Lung (tissue), 12 donors: ENCODE measurements around the gene MYLK. TPM values are rescaled to one million over a fixed set of nuclear protein-coding genes. Genes with fewer than 3 reads are reported as not detected.
"Not testable (repeated sequence)": the region's sequence is repeated elsewhere in the genome, so short reads cannot be mapped to it uniquely, and the experiment has no call there.

Source experiments
- ATAC-seq: fragments of 200-7000 bp; cut with Tn5 transposase; one replicate; pipeline ENCODE4 v1.9.1; 2020; ENCODE audit warnings: moderate number of reproducible peaks; ENCODE audit not compliant: insufficient read depth, low FRiP score
- DNase-seq, 3 donors: peaks; one replicate each; pipeline ENCODE4 v3.0.0-alpha.2; 2013 to 2017
- H3K27ac ChIP-seq, 2 donors: one replicate each; pipeline ENCODE4 v1.5.1; 2013; ENCODE audit warnings: mild to moderate bottlenecking in 2 of 2, moderate library complexity in 2 of 2, control low read depth in 1 of 2, inconsistent platforms in 1 of 2, low read depth in 1 of 2, low read length in 1 of 2
- H3K27me3 ChIP-seq, 3 donors: one replicate each; pipeline ENCODE4 v1.5.1; 2013; ENCODE audit warnings: low read length in 2 of 3; ENCODE audit not compliant: control insufficient read depth in 3 of 3, insufficient read depth in 3 of 3
- H3K36me3 ChIP-seq, 4 donors: one replicate each; pipeline ENCODE4 v1.5.1; 2013; ENCODE audit warnings: low read length in 4 of 4, mild to moderate bottlenecking in 1 of 4, moderate library complexity in 1 of 4; ENCODE audit not compliant: control insufficient read depth in 4 of 4, insufficient read depth in 4 of 4
- H3K4me1 ChIP-seq, 5 donors: one replicate each; pipeline ENCODE4 v1.5.1; 2013; ENCODE audit warnings: low read length in 5 of 5, mild to moderate bottlenecking in 2 of 5, moderate library complexity in 1 of 5; ENCODE audit not compliant: control insufficient read depth in 5 of 5, insufficient read depth in 5 of 5
- H3K4me3 ChIP-seq: one replicate; pipeline ENCODE4 v1.5.1; 2013; ENCODE audit warnings: mild to moderate bottlenecking, control low read depth, moderate library complexity
- H3K9ac ChIP-seq, 2 donors: one replicate each; pipeline ENCODE4 v1.5.1; 2013; ENCODE audit warnings: low read length in 2 of 2, control low read depth in 1 of 2; ENCODE audit not compliant: insufficient read depth in 1 of 2
- H3K9me3 ChIP-seq, 4 donors: one replicate each; pipeline ENCODE4 v1.5.1; 2013; ENCODE audit warnings: low read length in 3 of 4, mild to moderate bottlenecking in 1 of 4, moderate library complexity in 1 of 4; ENCODE audit not compliant: control insufficient read depth in 4 of 4, insufficient read depth in 3 of 4
- WGBS, 2 donors: extraction: QIAGEN DNeasy Blood & Tissue Kit; methylation state at CpG; one replicate each; pipeline ENCODE4 v1.1.7; 2013; 5-methylcytosine and 5-hydroxymethylcytosine counted together
- polyA plus RNA-seq, 2 donors: library from polyadenylated mRNA; stranded (reverse); fragments of 200-250 nt; gene quantifications; one replicate each; pipeline ENCODE4 v1.2.1, GENCODE V29; 2013
- total RNA-seq, 2 donors: library from RNA; depleted of rRNA in 1 of 2; stranded (reverse); fragments of >200 nt in 1 of 2; gene quantifications; one replicate each; pipeline ENCODE4 v1.2.1, GENCODE V29; 2014 to 2021
- TF ChIP-seq, protein P1 (sequence below): IDR thresholded peaks from 2 replicates; pipeline ENCODE4 v1.5.1; 2012; ENCODE audit warnings: mild to moderate bottlenecking; ENCODE audit errors: control extremely low read depth, extremely low read depth
- donor health status: control.
- donor health status: control.
- donor health status: Bipolar disorder and iron deficiency.
- donor health status: healthy.
- donor health status: DM: yes; HTN: yes; CAD: no.

Gene MYLK
- total and polyA plus RNA-seq, 4 donors, result 23.3 to 324 (median 112) TPM

- Histone ChIP-seq H3K9me3 (no peaks in the 10 kb centered on the region), H3K4me3 (no peak overlapping the region), H3K4me1 (peaks cover 0 to 8% (median 0%) of the 10 kb centered on the region in 5 donors), H3K27ac (no peak overlapping the region), H3K27me3 (no peaks in the 10 kb centered on the region), H3K9ac (no peak overlapping the region), H3K36me3 (peaks cover 2 to 33% (median 11%) of the 10 kb centered on the region in 4 donors)
- ATAC-seq (no peak), DNase-seq (no peak)
- WGBS, 2 donors, result 92 to 97% methylated on average over 3 of the region's 3 CpGs
- TF ChIP-seq, protein P1, sequence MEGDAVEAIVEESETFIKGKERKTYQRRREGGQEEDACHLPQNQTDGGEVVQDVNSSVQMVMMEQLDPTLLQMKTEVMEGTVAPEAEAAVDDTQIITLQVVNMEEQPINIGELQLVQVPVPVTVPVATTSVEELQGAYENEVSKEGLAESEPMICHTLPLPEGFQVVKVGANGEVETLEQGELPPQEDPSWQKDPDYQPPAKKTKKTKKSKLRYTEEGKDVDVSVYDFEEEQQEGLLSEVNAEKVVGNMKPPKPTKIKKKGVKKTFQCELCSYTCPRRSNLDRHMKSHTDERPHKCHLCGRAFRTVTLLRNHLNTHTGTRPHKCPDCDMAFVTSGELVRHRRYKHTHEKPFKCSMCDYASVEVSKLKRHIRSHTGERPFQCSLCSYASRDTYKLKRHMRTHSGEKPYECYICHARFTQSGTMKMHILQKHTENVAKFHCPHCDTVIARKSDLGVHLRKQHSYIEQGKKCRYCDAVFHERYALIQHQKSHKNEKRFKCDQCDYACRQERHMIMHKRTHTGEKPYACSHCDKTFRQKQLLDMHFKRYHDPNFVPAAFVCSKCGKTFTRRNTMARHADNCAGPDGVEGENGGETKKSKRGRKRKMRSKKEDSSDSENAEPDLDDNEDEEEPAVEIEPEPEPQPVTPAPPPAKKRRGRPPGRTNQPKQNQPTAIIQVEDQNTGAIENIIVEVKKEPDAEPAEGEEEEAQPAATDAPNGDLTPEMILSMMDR, result no peak
Observed at GRCh38 chr3:123608263-123608937, 275.7 kb downstream of the MYLK start.

DNA sequence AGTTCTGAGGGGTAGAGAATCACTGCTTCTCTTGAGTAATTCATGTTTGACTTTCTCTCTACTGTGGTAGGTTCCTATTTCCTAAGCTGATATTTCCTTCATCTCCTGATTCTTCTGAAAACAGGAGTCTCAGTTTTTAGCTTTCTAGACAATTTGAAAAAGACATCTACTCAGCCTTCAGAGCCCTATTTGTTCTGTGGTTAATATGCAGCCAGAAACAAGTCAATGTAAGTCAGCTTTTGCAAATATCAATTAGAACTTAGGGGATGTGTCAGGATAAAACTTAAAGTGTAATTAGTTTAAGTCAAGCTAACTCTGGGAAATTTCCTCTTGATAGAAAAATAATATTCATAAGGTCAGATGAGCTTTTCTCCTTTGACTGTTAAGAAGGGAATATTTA, 277.6 kb downstream of the MYLK start:
- Histone ChIP-seq H3K9me3 (no peaks in the 10 kb centered on the region), H3K36me3 (peaks cover 0 to 18% (median 3%) of the 10 kb centered on the region in 4 donors), H3K27me3 (no peaks in the 10 kb centered on the region), H3K9ac (no peak overlapping the region), H3K27ac (no peak overlapping the region), H3K4me3 (no peak overlapping the region), H3K4me1 (peaks cover 0 to 8% (median 0%) of the 10 kb centered on the region in 5 donors)
- no peak for DNase-seq
- TF ChIP-seq, protein P1, result no peak
- no peak for ATAC-seq

GRCh38 chr3:123605789-123606234, 278.3 kb downstream of the MYLK start:
- ATAC-seq, result no peak
- Histone ChIP-seq H3K4me1 (peaks cover 0 to 8% (median 0%) of the 10 kb centered on the region in 5 donors), H3K9me3 (no peaks in the 10 kb centered on the region), H3K27ac (no peak overlapping the region), H3K36me3 (peaks cover 0 to 12% (median under 1%) of the 10 kb centered on the region in 4 donors), H3K9ac (no peak overlapping the region), H3K4me3 (no peak overlapping the region), H3K27me3 (no peaks in the 10 kb centered on the region)
- 86 to 87% methylated on average over 5 of the region's 5 CpGs for WGBS, 2 donors
- TF ChIP-seq, protein P1, result no peak
- no peak for DNase-seq

DNA sequence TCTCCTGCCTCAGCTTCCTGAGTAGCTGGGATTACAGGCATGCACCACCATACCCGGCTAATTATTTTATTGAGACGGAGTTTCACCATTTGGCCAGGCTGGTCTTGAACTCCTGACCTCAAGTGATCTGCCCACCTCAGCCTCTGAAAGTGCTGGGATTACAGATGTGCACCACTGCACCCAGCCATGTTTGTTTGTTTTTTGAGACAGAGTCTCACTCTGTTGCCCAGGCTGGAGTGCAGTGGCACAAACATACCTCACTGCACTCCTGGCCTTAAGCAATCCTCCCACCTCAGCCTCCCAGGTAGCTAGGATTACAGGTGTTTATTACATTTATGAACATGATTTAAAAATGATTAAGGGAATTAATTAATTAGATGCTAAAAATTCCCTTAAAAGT, 281.0 kb downstream of the MYLK start:
- H3K27me3 ChIP-seq, DNase-seq, H3K36me3 ChIP-seq, H3K9me3 ChIP-seq, H3K4me3 ChIP-seq, H3K27ac ChIP-seq, H3K4me1 ChIP-seq, H3K9ac ChIP-seq, ATAC-seq: not testable (repeated sequence)
- 75% methylated on average over 2 of the region's 2 CpGs for WGBS, 2 donors
